ENCODE data around the gene ZSCAN18.

DNA sequence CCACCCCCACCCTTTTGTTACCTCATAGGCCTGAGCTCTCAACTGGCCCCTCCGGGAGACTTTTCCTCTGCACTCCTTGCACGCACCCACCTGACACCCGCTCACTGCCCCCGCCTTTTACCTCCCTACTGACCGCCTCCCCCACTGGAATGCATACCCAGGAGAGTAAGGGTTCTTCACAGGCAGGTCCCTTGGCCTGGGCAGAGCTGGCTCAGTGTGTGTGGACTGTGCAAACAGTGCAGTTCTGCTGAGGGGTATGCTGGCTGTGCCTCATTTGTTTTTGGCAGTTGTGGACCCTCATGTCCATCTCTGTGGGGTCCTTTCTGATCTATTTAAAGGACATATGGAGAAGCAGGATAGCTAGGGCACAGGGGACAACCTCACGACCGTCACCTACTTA lies 5.0 kb downstream of the ZSCAN18 start:
- TF ChIP-seq CTCF (IDR thresholded peaks at IDR 0.05): no peak
- TF ChIP-seq EZH2 (IDR thresholded peaks at IDR 0.05; ENCODE audit: borderline replicate concordance, insufficient read depth, low read depth, low read length, poor library complexity, severe bottlenecking): no peak
